Heart left ventricle (tissue), 16 donors: Measurements from ENCODE around the gene PRKAG3. TPM values are rescaled to one million over a fixed set of nuclear protein-coding genes. Genes with fewer than 3 reads are reported as not detected.

Experiments
- ATAC-seq, 4 donors: fragments of 200-7000 bp; cut with Tn5 transposase; one replicate each; pipeline ENCODE4 v1.9.1; 2020 to 2022; ENCODE audit warnings: moderate library complexity in 4 of 4, mild to moderate bottlenecking in 3 of 4, moderate number of reproducible peaks in 1 of 4
- DNase-seq, 5 donors: peaks; one replicate each; pipeline ENCODE4 v3.0.0-alpha.2; 2020
- H3K27ac ChIP-seq, 12 donors: fragments of 200-600 bp; sonication (generic) in 4 of 12; one replicate each; pipeline versions ENCODE4 v1.5.0 to v1.8.0; 2016 to 2022; ENCODE audit warnings: mild to moderate bottlenecking in 2 of 12
- H3K27me3 ChIP-seq, 9 donors: fragments of 200-600 bp; sonication (generic) in 2 of 9; one replicate each; pipeline versions ENCODE4 v1.5.1 to v1.8.0; 2016 to 2022; ENCODE audit warnings: mild to moderate bottlenecking in 3 of 9
- H3K36me3 ChIP-seq, 9 donors: fragments of 200-600 bp; sonication (generic) in 2 of 9; one replicate each; pipeline versions ENCODE4 v1.5.0 to v1.8.0; 2018 to 2022; ENCODE audit warnings: mild to moderate bottlenecking in 2 of 9
- H3K4me1 ChIP-seq, 12 donors: fragments of 200-600 bp; sonication (generic) in 4 of 12; one replicate each; pipeline versions ENCODE4 v1.5.0 to v1.8.0; 2016 to 2022; ENCODE audit warnings: mild to moderate bottlenecking in 3 of 12
- H3K4me3 ChIP-seq, 12 donors: fragments of 200-600 bp; sonication (generic) in 4 of 12; one replicate each; pipeline versions ENCODE4 v1.5.0 to v1.8.0; 2017 to 2022; ENCODE audit warnings: mild to moderate bottlenecking in 9 of 12, moderate library complexity in 4 of 12
- H3K9me3 ChIP-seq, 12 donors: fragments of 200-600 bp; sonication (generic) in 4 of 12; one replicate each; pipeline versions ENCODE4 v1.5.0 to v1.8.0; 2016 to 2022; ENCODE audit warnings: mild to moderate bottlenecking in 1 of 12
- CTCF ChIP-seq, 12 donors: fragments of 200-600 bp; sonication (generic) in 4 of 12; IDR thresholded peaks; one replicate each; pipeline versions ENCODE4 v1.5.0 to v1.8.0; 2018 to 2022; ENCODE audit warnings: antibody characterized with exemption in 12 of 12, mild to moderate bottlenecking in 5 of 12
- POLR2A ChIP-seq, 2 donors: fragments of 450-650 bp; IDR thresholded peaks; one replicate each; pipeline ENCODE4 v1.6.1; 2017; ENCODE audit warnings: antibody characterized with exemption in 2 of 2, mild to moderate bottlenecking in 2 of 2, moderate library complexity in 2 of 2
- WGBS, 4 donors: extraction: QIAGEN DNeasy Blood & Tissue Kit in 2 of 4; methylation state at CpG; one replicate each; pipeline versions ENCODE4 v1.1.5 to v1.1.7; 2013 to 2018; 5-methylcytosine and 5-hydroxymethylcytosine counted together
- intact Hi-C, 10 donors: fragments of 100-400 bp; cut with DNase I; formaldehyde crosslinking; loops; one replicate each; pipeline versions ENCODE4 v1.11.1 to v1.14.2; 2022
- polyA plus RNA-seq, 2 donors: library from polyadenylated mRNA; stranded (reverse); fragments of 200-250 nt; gene quantifications; one replicate each; pipeline ENCODE4 v1.2.3, GENCODE V29; 2013
- total RNA-seq, 9 donors: library from RNA; depleted of rRNA in 2 of 9; stranded (reverse); fragments of >200 nt in 2 of 9; fragmentation: NEBNext Ultra II Directional in 3 of 9; extraction: Animal tissue kit (Norgen Biotek cat#: 25700) in 3 of 9; gene quantifications; one replicate each; pipeline versions ENCODE4 v1.1.0 to v1.2.4, GENCODE V29; 2016 to 2023
- donor health status: ischemic (EF 13 %, LVEDD 7.1; RV severe dilation, severe dysfunction).
- donor health status: healthy with polysubstance abuse.
- donor health status: DM: no; HTN: yes; CAD: no.
- donor health status: DM: no; HTN: no; CAD: no.
- donor health status: ischemic (EF 25% LVEDD 6.9; RV normal size, moderate dysfunction).
- donor health status: ischemic (EF 25% LVEDD 5.7; RV mildly dilated, moderate dysfunction).
- donor health status: healthy.
- donor health status: DM: yes; HTN: yes; CAD: no.
- donor health status: ischemic (EF 35%, LVEDD 5.7; RV mildly dilated, moderate dysfunction).
- donor health status: nonischemic (EF 11% LVEDD 7.7; RV severe dilation, severe dysfunction).
- donor health status: DM: yes; HTN: yes; CAD: no.
- donor health status: PGD.
- donor health status: ischemic (EF 29% LVEDD 5.4; RV normal size, mild dysfunction).
- donor health status: nonischemic (EF 23%, LVEDD 6.1; RV moderate dilation, normal function).

PRKAG3 gene
- total and polyA plus RNA-seq, 11 donors, result 0.06 TPM; not detected in 10

GRCh38 chr2:218807626-218808025 lies 24.0 kb downstream of the PRKAG3 start:
- no peak for ATAC-seq
- DNase-seq, result no peak
- peaks cover 0 to 23% (median 7%) of the 10 kb centered on the region in 12 donors for H3K4me1 ChIP-seq
- intact Hi-C loops, result loop anchor here in 1 of 10 donors (5.0 kb wide), 1 partner anchor 95 kb away; the partner anchor contains the start of gene TTLL4
- peaks cover 0 to 15% (median 10%) of the 10 kb centered on the region in 12 donors for H3K9me3 ChIP-seq
- no peak overlapping the region for H3K4me3 ChIP-seq
- peak overlapping the region in 3 of 12 donors; percentile 74 to 89 (median 79) for H3K27ac ChIP-seq
- 93 to 96% (median 95%) methylated on average over 4 of the region's 4 CpGs for WGBS, 4 donors
- peaks cover 0 to 9% (median 4%) of the 10 kb centered on the region in 9 donors for H3K36me3 ChIP-seq
- TF ChIP-seq CTCF (IDR thresholded peaks at IDR 0.05) (no peak), POLR2A (IDR thresholded peaks at IDR 0.05) (no peak)
- H3K27me3 ChIP-seq, result no peaks in the 10 kb centered on the region

- DNase-seq (peak; percentile 52 to 82 (median 76)), ATAC-seq (peak; percentile 76 to 99 (median 96))
- Histone ChIP-seq H3K27me3 (no peaks in the 10 kb centered on the region), H3K36me3 (no peaks in the 10 kb centered on the region), H3K27ac (peak overlapping the region in 11 of 12 donors; percentile 39 to 89 (median 74)), H3K4me3 (peak overlapping the region in 3 of 12 donors; percentile 2 to 22 (median 7)), H3K4me1 (peaks cover 0 to 32% (median 7%) of the 10 kb centered on the region in 12 donors), H3K9me3 (peaks cover 0 to 15% (median 10%) of the 10 kb centered on the region in 12 donors)
- intact Hi-C loops, result loop anchor here in 1 of 10 donors (5.0 kb wide), 1 partner anchor 94 kb away; the partner anchor contains the start of gene TTLL4
- WGBS, 4 donors, result 37 to 56% (median 51%) methylated on average over 10 of the region's 10 CpGs
- TF ChIP-seq CTCF (IDR thresholded peaks at IDR 0.05) (no peak), POLR2A (IDR thresholded peaks at IDR 0.05) (no peak)
Measured at GRCh38 chr2:218806346-218806978, 25.1 kb downstream of the PRKAG3 start.

GRCh38 chr2:218805627-218806026 lies 26.0 kb downstream of the PRKAG3 start:
- ATAC-seq (peak; percentile 19 to 79 (median 40)), DNase-seq (no peak)
- H3K27me3 ChIP-seq, result no peaks in the 10 kb centered on the region
- peak overlapping the region; percentile 39 to 89 (median 73) for H3K27ac ChIP-seq
- H3K9me3 ChIP-seq, result peaks cover 0 to 15% (median 10%) of the 10 kb centered on the region in 12 donors
- 35 to 44% (median 37%) methylated on average over 3 of the region's 3 CpGs for WGBS, 4 donors
- peak overlapping the region in 2 of 12 donors; percentile 2 to 22 for H3K4me3 ChIP-seq
- H3K36me3 ChIP-seq, result no peaks in the 10 kb centered on the region
- peaks cover 0 to 32% (median 7%) of the 10 kb centered on the region in 12 donors for H3K4me1 ChIP-seq
- TF ChIP-seq CTCF (IDR thresholded peaks at IDR 0.05), result no peak
- no peak for TF ChIP-seq POLR2A (IDR thresholded peaks at IDR 0.05)
- intact Hi-C loops, result loop anchor here in 1 of 10 donors (5.0 kb wide), 1 partner anchor 93 kb away; the partner anchor contains the start of gene TTLL4

GRCh38 chr2:218804817-218805216 lies 26.8 kb downstream of the PRKAG3 start:
- ATAC-seq, result no peak
- Histone ChIP-seq H3K9me3 (peaks cover 0 to 15% (median 10%) of the 10 kb centered on the region in 12 donors), H3K4me1 (peaks cover 0 to 32% (median 7%) of the 10 kb centered on the region in 12 donors), H3K27me3 (no peaks in the 10 kb centered on the region), H3K4me3 (no peak overlapping the region), H3K27ac (peak overlapping the region in 5 of 12 donors; percentile 72 to 79 (median 75)), H3K36me3 (no peaks in the 10 kb centered on the region)
- no peak for DNase-seq
- WGBS, 4 donors, result 89 to 90% (median 90%) methylated on average over 1 of the region's 1 CpG
- intact Hi-C loops, result loop anchor here in 1 of 10 donors (5.0 kb wide), 1 partner anchor 93 kb away; the partner anchor contains the start of gene TTLL4
- TF ChIP-seq POLR2A (IDR thresholded peaks at IDR 0.05), result no peak
- TF ChIP-seq CTCF (IDR thresholded peaks at IDR 0.05), result no peak
